H9 (cell line): ENCODE data around the gene SIGLEC12. TPM values are rescaled to one million over a fixed set of nuclear protein-coding genes. Genes with fewer than 3 reads are reported as not detected.

Source experiments
- DNase-seq: peaks from one replicate; pipeline ENCODE4 v3.0.0-alpha.2; 2017
- H2AFZ ChIP-seq: one replicate; pipeline ENCODE4 v1.6.1; 2013; ENCODE audit warnings: mild to moderate bottlenecking, low read length, control low read depth, moderate library complexity
- H2AK5ac ChIP-seq: 2 replicates; pipeline ENCODE4 v1.6.1; 2013; ENCODE audit warnings: low read length, control low read depth, mixed read lengths; ENCODE audit not compliant: insufficient read length
- H2BK120ac ChIP-seq: one replicate; pipeline ENCODE4 v1.6.1; 2013; ENCODE audit warnings: low read depth, mild to moderate bottlenecking, low read length, control low read depth, inconsistent platforms; ENCODE audit not compliant: poor library complexity, severe bottlenecking
- H2BK12ac ChIP-seq: 2 replicates; pipeline ENCODE4 v1.6.1; 2013; ENCODE audit warnings: low read length, control low read depth, mixed read lengths, low read depth; ENCODE audit not compliant: insufficient read length
- H2BK15ac ChIP-seq: 2 replicates; pipeline ENCODE4 v1.6.1; 2013; ENCODE audit warnings: low read depth, low read length, control low read depth
- H2BK20ac ChIP-seq: one replicate; pipeline ENCODE4 v1.6.1; 2013; ENCODE audit warnings: low read depth, mild to moderate bottlenecking, low read length, control low read depth, inconsistent platforms; ENCODE audit not compliant: poor library complexity, severe bottlenecking
- H2BK5ac ChIP-seq: 2 replicates; pipeline ENCODE4 v1.6.1; 2013; ENCODE audit warnings: low read length, control low read depth, mixed read lengths; ENCODE audit not compliant: insufficient read length
- H3K14ac ChIP-seq: 2 replicates; pipeline ENCODE4 v1.6.1; 2013; ENCODE audit warnings: low read length, control low read depth; ENCODE audit not compliant: insufficient read depth
- H3K18ac ChIP-seq: 2 replicates; pipeline ENCODE4 v1.6.1; 2013; ENCODE audit warnings: low read depth, mild to moderate bottlenecking, mixed read lengths, low read length, control low read depth; ENCODE audit not compliant: insufficient read length
- H3K23ac ChIP-seq: 2 replicates; pipeline ENCODE4 v1.6.1; 2013; ENCODE audit warnings: low read length, control low read depth, mixed read lengths, low read depth; ENCODE audit not compliant: insufficient read length
- H3K23me2 ChIP-seq: 2 replicates; pipeline ENCODE4 v1.6.1; 2013; ENCODE audit warnings: low read depth, mild to moderate bottlenecking, mixed read lengths, low read length, control low read depth; ENCODE audit not compliant: insufficient read length, poor library complexity, severe bottlenecking
- H3K27ac ChIP-seq: 2 replicates; pipeline ENCODE4 v1.5.1; 2013; ENCODE audit warnings: low read length, control low read depth, mixed read lengths, low read depth; ENCODE audit not compliant: insufficient read length
- H3K27me3 ChIP-seq: 2 replicates; pipeline ENCODE4 v1.6.1; 2013; ENCODE audit warnings: low read length, control low read depth, inconsistent platforms; ENCODE audit not compliant: insufficient read depth
- H3K4ac ChIP-seq: 2 replicates; pipeline ENCODE4 v1.6.1; 2013; ENCODE audit warnings: low read depth, mild to moderate bottlenecking, control low read depth, inconsistent platforms, low read length, moderate library complexity
- H3K4me1 ChIP-seq: 2 replicates; pipeline ENCODE4 v1.6.1; 2013; ENCODE audit warnings: low read length, control low read depth, inconsistent platforms; ENCODE audit not compliant: insufficient read depth
- H3K4me2 ChIP-seq: 2 replicates; pipeline ENCODE4 v1.6.1; 2013; ENCODE audit warnings: low read length, control low read depth, mixed read lengths; ENCODE audit not compliant: insufficient read length, insufficient read depth
- H3K56ac ChIP-seq: 2 replicates; pipeline ENCODE4 v1.6.1; 2013; ENCODE audit warnings: low read depth, mild to moderate bottlenecking, mixed read lengths, low read length, control low read depth; ENCODE audit not compliant: insufficient read length
- H3K79me1 ChIP-seq: 2 replicates; pipeline ENCODE4 v1.6.1; 2013; ENCODE audit warnings: low read depth, mild to moderate bottlenecking, moderate library complexity, low read length, control low read depth, inconsistent platforms; ENCODE audit not compliant: insufficient read depth, poor library complexity, severe bottlenecking
- H3K79me2 ChIP-seq: 2 replicates; pipeline ENCODE4 v1.6.1; 2013; ENCODE audit warnings: low read length, control low read depth, inconsistent platforms; ENCODE audit not compliant: insufficient read depth
- H3K9ac ChIP-seq: 2 replicates; pipeline ENCODE4 v1.6.1; 2013; ENCODE audit warnings: low read length, control low read depth, mixed read lengths; ENCODE audit not compliant: insufficient read length; ENCODE audit errors: extremely low read depth
- H3K9me3 ChIP-seq: one replicate; pipeline ENCODE4 v1.6.1; 2013; ENCODE audit warnings: low read depth, low read length, inconsistent platforms; ENCODE audit not compliant: control insufficient read depth
- H3T11ph ChIP-seq: one replicate; pipeline ENCODE4 v1.6.1; 2013; ENCODE audit warnings: mild to moderate bottlenecking, low read length, control low read depth, inconsistent platforms
- H4K20me1 ChIP-seq: one replicate; pipeline ENCODE4 v1.6.1; 2013; ENCODE audit not compliant: control insufficient read depth, insufficient read length, insufficient read depth
- H4K5ac ChIP-seq: 2 replicates; pipeline ENCODE4 v1.6.1; 2013; ENCODE audit warnings: low read depth, mild to moderate bottlenecking, mixed read lengths, low read length, control low read depth; ENCODE audit not compliant: insufficient read length
- H4K8ac ChIP-seq: replicated peaks from 2 replicates; pipeline ENCODE4 v1.6.1; 2013; ENCODE audit warnings: low read length, control low read depth, mixed read lengths, low read depth; ENCODE audit not compliant: insufficient read length
- H4K91ac ChIP-seq: 2 replicates; pipeline ENCODE4 v1.6.1; 2013; ENCODE audit warnings: low read depth, mild to moderate bottlenecking, moderate library complexity, mixed read lengths, low read length, control low read depth; ENCODE audit not compliant: insufficient read length
- H3K27ac Mint-ChIP-seq, 3 experiments: 2 replicates in 2 of 3; 3 replicates in 1 of 3; pipeline ENCODE4 v1.8.0; 2020 to 2021; ENCODE audit warnings: mixed read lengths in 3 of 3, mild to moderate bottlenecking in 1 of 3, moderate library complexity in 1 of 3
- H3K27me3 Mint-ChIP-seq: 2 replicates; pipeline ENCODE4 v1.8.0; 2021; ENCODE audit warnings: low read depth, mild to moderate bottlenecking, moderate library complexity, mixed read lengths
- H3K36me3 Mint-ChIP-seq, 3 experiments: 2 replicates in 2 of 3; 3 replicates in 1 of 3; pipeline ENCODE4 v1.8.0; 2020 to 2021; ENCODE audit warnings: low read depth in 3 of 3, mixed read lengths in 3 of 3; ENCODE audit not compliant: insufficient read depth in 1 of 3
- H3K4me1 Mint-ChIP-seq, 2 experiments: 2 replicates each; pipeline ENCODE4 v1.8.0; 2020; ENCODE audit warnings: mixed read lengths in 2 of 2
- H3K4me3 Mint-ChIP-seq, 2 experiments: 2 replicates in 1 of 2; 3 replicates in 1 of 2; pipeline ENCODE4 v1.8.0; 2020 to 2021; ENCODE audit warnings: mild to moderate bottlenecking in 2 of 2, mixed read lengths in 2 of 2, moderate library complexity in 1 of 2
- H3K9me3 Mint-ChIP-seq, 2 experiments: 2 replicates in 1 of 2; 3 replicates in 1 of 2; pipeline ENCODE4 v1.8.0; 2020; ENCODE audit warnings: mild to moderate bottlenecking in 2 of 2, mixed read lengths in 2 of 2, moderate library complexity in 1 of 2
- WGBS: extraction: QIAGEN DNeasy Blood & Tissue Kit; methylation state at CpG from one replicate; pipeline ENCODE4 v1.1.7; 2013; ENCODE audit warnings: missing lambda C conversion rate, low lambda C conversion rate, mixed read lengths; ENCODE audit not compliant: insufficient read length; ENCODE audit errors: extremely low coverage; 5-methylcytosine and 5-hydroxymethylcytosine counted together
- total RNA-seq: library from RNA; stranded (reverse); gene quantifications from 2 replicates; pipeline ENCODE4 v1.2.1, GENCODE V29; 2021
- TF ChIP-seq, protein P1 (sequence below): fragments of 200-600 bp; sonication (generic); conservative IDR thresholded peaks from 3 replicates; pipeline ENCODE4 v1.8.0; 2021; ENCODE audit warnings: antibody characterized with exemption, mild to moderate bottlenecking

Gene SIGLEC12
- total RNA-seq, 1 experiment from 2014 or later = not detected

DNA sequence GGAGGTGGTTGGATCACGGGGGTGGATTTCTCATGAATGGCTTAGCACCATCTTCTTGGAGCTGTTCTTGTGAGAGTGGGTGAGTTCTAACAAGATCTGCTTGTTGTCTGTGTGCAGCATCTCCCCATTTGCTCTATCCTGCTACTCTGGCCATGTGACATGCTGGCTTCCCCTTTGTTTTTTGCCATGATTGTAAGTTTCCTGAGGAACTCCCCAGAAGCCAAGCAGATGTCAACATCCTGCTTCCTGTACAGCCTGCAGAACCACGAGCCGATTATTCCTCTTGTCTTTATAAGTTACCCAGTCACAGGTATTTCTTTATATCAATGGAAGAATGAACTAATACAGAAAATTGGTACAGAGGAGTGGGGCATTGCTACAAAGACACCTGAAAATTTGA, 2.3 kb upstream of the SIGLEC12 start:
- Histone ChIP-seq H3K4ac (no peak overlapping the region), H3K27ac (no peak overlapping the region), H2BK120ac (no peak overlapping the region), H2BK12ac (no peak overlapping the region), H3K18ac (no peak overlapping the region), H4K20me1 (no peaks in the 10 kb centered on the region), H3K56ac (no peak overlapping the region), H3K9me3 (no peaks in the 10 kb centered on the region), H4K91ac (no peak overlapping the region), H3K27me3 (no peaks in the 10 kb centered on the region), H2BK15ac (no peak overlapping the region), H3K9ac (no peak overlapping the region), H2BK5ac (no peak overlapping the region), H3K23me2 (no peaks in the 10 kb centered on the region), H4K8ac (no peak overlapping the region), H3K79me1 (no peaks in the 10 kb centered on the region), H2BK20ac (no peak overlapping the region), H2AFZ (no peak overlapping the region), H3T11ph (no peak overlapping the region), H4K5ac (no peak overlapping the region), H3K4me1 (no peaks in the 10 kb centered on the region), H3K4me2 (no peak overlapping the region), H3K14ac (no peak overlapping the region), H3K23ac (no peak overlapping the region), H2AK5ac (no peak overlapping the region), H3K79me2 (no peaks in the 10 kb centered on the region)
- TF ChIP-seq, protein P1, sequence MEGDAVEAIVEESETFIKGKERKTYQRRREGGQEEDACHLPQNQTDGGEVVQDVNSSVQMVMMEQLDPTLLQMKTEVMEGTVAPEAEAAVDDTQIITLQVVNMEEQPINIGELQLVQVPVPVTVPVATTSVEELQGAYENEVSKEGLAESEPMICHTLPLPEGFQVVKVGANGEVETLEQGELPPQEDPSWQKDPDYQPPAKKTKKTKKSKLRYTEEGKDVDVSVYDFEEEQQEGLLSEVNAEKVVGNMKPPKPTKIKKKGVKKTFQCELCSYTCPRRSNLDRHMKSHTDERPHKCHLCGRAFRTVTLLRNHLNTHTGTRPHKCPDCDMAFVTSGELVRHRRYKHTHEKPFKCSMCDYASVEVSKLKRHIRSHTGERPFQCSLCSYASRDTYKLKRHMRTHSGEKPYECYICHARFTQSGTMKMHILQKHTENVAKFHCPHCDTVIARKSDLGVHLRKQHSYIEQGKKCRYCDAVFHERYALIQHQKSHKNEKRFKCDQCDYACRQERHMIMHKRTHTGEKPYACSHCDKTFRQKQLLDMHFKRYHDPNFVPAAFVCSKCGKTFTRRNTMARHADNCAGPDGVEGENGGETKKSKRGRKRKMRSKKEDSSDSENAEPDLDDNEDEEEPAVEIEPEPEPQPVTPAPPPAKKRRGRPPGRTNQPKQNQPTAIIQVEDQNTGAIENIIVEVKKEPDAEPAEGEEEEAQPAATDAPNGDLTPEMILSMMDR = no peak
- Mint-ChIP-seq H3K4me3 (no peak overlapping the region), H3K27me3 (peaks cover 19% of the 10 kb centered on the region), H3K27ac (no peak overlapping the region), H3K36me3 (0 out of 7 replicates have a peak, but pooled peaks cover 0 to 6% (median 0%) of the 10 kb centered on the region in 3 experiments), H3K4me1 (no peaks in the 10 kb centered on the region), H3K9me3 (peaks cover 66 to 94% of the 10 kb centered on the region in 2 experiments)
- no CpG with 5 or more reads among the region's 3 CpGs for WGBS
- DNase-seq = no peak
